Omental fat pad (tissue), 4 donors: ENCODE results near the gene TMEM171. TPM values are rescaled to one million over a fixed set of nuclear protein-coding genes. Genes with fewer than 3 reads are reported as not detected.

Experiments used
- ATAC-seq: fragments of 150-250 bp; one replicate; pipeline ENCODE4 v1.9.1; 2016; ENCODE audit warnings: mild to moderate bottlenecking, moderate library complexity; ENCODE audit not compliant: low FRiP score
- DNase-seq: peaks from one replicate; pipeline ENCODE4 v3.0.0-alpha.2; 2019; ENCODE audit warnings: low spot score
- CTCF ChIP-seq, 3 donors: fragments of 450-650 bp; IDR thresholded peaks; one replicate each; pipeline ENCODE4 v1.5.1; 2016 to 2017; ENCODE audit warnings: antibody characterized with exemption in 3 of 3, mild to moderate bottlenecking in 3 of 3, moderate library complexity in 2 of 3
- total RNA-seq, 4 donors: library from RNA; depleted of rRNA; stranded (reverse); fragments of >200 nt; gene quantifications; one replicate each; pipeline ENCODE4 v1.1.0, GENCODE V29; 2016

TMEM171 gene
- total RNA-seq, 4 donors from 2014 or later, result not detected

GRCh38 chr5:73126957-73127356, 6.6 kb downstream of the TMEM171 start:
- DNase-seq, result no peak
- TF ChIP-seq CTCF (IDR thresholded peaks at IDR 0.05), result no peak
- no peak for ATAC-seq

DNA sequence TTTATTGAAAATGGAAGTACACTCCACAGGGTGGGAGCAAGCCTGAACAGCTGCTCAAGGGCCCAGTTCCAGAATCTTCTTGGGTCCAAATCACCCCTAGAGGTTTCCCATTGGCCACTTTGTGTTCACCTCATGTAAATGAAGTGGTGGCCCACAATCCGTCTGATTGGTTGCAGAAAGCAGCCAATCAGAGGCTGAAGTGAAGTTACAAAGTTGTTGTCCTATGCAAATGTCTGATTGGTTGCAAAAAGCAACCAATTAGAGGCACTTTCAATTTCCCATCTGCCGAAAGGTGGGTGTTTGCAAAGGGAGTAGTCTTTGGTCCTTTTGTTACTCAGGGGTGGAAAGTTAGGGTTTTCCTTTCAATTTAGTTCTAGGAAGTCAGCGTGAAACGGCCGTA, 8.8 kb downstream of the TMEM171 start:
- DNase-seq, result no peak
- ATAC-seq, result no peak
- TF ChIP-seq CTCF (IDR thresholded peaks at IDR 0.05), result no peak

DNA sequence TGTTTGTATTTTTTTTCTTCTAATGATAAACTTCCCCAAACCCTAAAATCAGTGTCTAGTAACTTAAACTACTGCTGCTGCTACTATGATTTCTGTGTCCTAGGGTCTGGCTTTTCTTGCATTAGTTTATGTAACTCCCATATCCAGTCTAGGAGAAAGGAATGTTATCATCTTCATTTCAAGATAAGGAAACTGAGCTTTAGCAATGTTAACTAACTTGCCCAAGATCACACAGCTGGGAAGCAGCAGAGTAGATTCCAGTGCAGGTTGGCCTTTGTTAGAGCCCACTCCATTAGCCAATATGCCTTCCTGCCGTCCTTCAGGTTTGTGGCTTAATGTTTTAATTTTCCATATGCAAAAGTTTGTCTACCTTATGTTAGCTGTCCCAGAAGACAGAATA, 10.4 kb downstream of the TMEM171 start:
- ATAC-seq, result no peak
- TF ChIP-seq CTCF (IDR thresholded peaks at IDR 0.05), result no peak
- no peak for DNase-seq

GRCh38 chr5:73131711-73132425, 11.5 kb downstream of the TMEM171 start:
- ATAC-seq, result no peak
- no peak for TF ChIP-seq CTCF (IDR thresholded peaks at IDR 0.05)
- no peak for DNase-seq

- TF ChIP-seq CTCF (IDR thresholded peaks at IDR 0.05), result no peak
- DNase-seq, result no peak
- ATAC-seq, result no peak
Observed at GRCh38 chr5:73132759-73133158, 12.4 kb downstream of the TMEM171 start.

DNA sequence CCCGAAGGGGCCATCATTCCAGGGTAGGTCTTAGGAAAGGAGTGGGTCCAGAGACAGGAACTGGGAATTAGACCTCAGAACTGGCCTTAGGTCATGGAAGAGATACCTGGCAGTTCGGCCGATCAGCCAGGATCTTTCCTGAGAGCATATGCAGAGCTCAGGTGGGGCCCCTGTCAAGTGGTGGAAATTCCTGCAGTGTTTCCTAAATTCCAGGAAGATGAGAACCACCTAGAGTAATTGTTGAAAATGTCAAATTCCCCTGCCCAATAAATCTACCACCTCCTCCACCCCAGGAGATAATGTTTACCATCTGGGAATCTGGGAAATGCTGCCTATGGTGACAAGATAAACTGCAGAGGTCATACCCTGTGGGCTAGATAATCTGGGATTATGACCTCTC, 14.6 kb downstream of the TMEM171 start:
- ATAC-seq (no peak), DNase-seq (no peak)
- TF ChIP-seq CTCF (IDR thresholded peaks at IDR 0.05), result no peak

- DNase-seq, result no peak
- no peak for ATAC-seq
- no peak for TF ChIP-seq CTCF (IDR thresholded peaks at IDR 0.05)
Observed at GRCh38 chr5:73135429-73136054, 15.2 kb downstream of the TMEM171 start.
